Progenitor cell of endocrine pancreas (in vitro differentiated cells): Measurements from ENCODE around the gene ELAC1. TPM values are rescaled to one million over a fixed set of nuclear protein-coding genes. Genes with fewer than 3 reads are reported as not detected.

Experiments used
- DNase-seq: peaks from one replicate; pipeline ENCODE4 v3.0.0; 2021; ENCODE audit warnings: low spot score; ENCODE audit not compliant: unreplicated experiment
- H3K27ac Mint-ChIP-seq: 2 replicates; pipeline ENCODE4 v1.8.0; 2021; ENCODE audit warnings: mild to moderate bottlenecking, moderate library complexity, mixed read lengths
- H3K27me3 Mint-ChIP-seq: 2 replicates; pipeline ENCODE4 v1.8.0; 2021; ENCODE audit warnings: mixed read lengths
- H3K36me3 Mint-ChIP-seq: 2 replicates; pipeline ENCODE4 v1.8.0; 2022; ENCODE audit warnings: mixed read lengths; ENCODE audit not compliant: insufficient read depth
- H3K4me1 Mint-ChIP-seq: 2 replicates; pipeline ENCODE4 v1.8.0; 2021; ENCODE audit warnings: low read depth, mixed read lengths
- H3K4me3 Mint-ChIP-seq: 2 replicates; pipeline ENCODE4 v1.8.0; 2021; ENCODE audit warnings: low read depth, mild to moderate bottlenecking, moderate library complexity, mixed read lengths
- H3K9me3 Mint-ChIP-seq: 2 replicates; pipeline ENCODE4 v1.8.0; 2021; ENCODE audit warnings: low read depth, mixed read lengths
- total RNA-seq: library from RNA; stranded (reverse); gene quantifications from 2 replicates; pipeline ENCODE4 v1.2.1, GENCODE V29; 2021
- TF ChIP-seq, protein P1 (sequence below): fragments of 200-600 bp; sonication (generic); IDR thresholded peaks from one replicate; pipeline ENCODE4 v1.5.0; 2021; ENCODE audit warnings: antibody characterized with exemption, mild to moderate bottlenecking; ENCODE audit not compliant: unreplicated experiment

ELAC1 gene
- total RNA-seq, 1 donor from 2014 or later = 9.2 TPM

DNA sequence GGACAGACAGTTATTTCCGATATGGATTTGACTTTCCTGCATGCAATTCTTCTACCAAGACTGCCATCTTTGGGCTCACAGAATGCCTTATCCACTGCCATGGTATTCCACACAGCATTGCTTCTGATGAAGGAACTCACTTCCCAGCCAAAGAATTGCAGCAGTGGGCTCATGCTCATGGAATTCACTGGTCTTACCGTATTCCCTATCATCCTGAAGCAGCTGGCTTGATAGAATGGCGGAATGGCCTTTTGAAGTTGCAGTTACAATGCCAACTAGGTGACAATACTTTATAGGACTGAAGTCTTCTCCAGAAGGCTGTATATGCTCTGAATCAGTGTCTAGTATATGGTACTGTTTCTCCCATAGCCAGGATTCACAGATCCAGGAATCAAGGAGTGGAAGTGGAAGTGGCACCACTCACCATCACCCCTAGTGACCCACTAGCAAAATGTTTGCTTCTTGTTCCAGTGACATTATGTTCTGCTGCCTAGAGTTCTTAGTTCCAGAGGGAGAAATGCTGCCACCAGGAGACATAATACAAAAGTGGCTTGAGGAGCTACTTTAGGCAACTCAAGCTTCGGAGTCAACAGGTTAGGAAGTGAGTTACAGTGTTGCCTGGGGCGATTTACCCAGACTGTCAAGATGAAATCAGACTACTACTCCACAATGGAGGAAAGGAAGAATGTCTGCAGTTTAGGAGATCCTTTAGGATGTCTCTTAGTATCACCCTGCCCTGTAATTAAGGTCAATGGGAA lies 38.4 kb downstream of the ELAC1 start:
- Mint-ChIP-seq H3K4me3 (no peak overlapping the region), H3K9me3 (peaks cover 15% of the 10 kb centered on the region), H3K36me3 (peaks cover 10% of the 10 kb centered on the region), H3K27ac (peak overlapping the region; percentile 33), H3K27me3 (no peaks in the 10 kb centered on the region), H3K4me1 (peaks cover 39% of the 10 kb centered on the region)
- TF ChIP-seq, protein P1, sequence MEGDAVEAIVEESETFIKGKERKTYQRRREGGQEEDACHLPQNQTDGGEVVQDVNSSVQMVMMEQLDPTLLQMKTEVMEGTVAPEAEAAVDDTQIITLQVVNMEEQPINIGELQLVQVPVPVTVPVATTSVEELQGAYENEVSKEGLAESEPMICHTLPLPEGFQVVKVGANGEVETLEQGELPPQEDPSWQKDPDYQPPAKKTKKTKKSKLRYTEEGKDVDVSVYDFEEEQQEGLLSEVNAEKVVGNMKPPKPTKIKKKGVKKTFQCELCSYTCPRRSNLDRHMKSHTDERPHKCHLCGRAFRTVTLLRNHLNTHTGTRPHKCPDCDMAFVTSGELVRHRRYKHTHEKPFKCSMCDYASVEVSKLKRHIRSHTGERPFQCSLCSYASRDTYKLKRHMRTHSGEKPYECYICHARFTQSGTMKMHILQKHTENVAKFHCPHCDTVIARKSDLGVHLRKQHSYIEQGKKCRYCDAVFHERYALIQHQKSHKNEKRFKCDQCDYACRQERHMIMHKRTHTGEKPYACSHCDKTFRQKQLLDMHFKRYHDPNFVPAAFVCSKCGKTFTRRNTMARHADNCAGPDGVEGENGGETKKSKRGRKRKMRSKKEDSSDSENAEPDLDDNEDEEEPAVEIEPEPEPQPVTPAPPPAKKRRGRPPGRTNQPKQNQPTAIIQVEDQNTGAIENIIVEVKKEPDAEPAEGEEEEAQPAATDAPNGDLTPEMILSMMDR = no peak
- DNase-seq = no peak

- H3K36me3 Mint-ChIP-seq = peaks cover 4% of the 10 kb centered on the region
- H3K4me3 Mint-ChIP-seq = peak overlapping the region; percentile 15
- no peaks in the 10 kb centered on the region for H3K27me3 Mint-ChIP-seq
- TF ChIP-seq, protein P1 = no peak
- DNase-seq = no peak
- peaks cover 9% of the 10 kb centered on the region for H3K9me3 Mint-ChIP-seq
- H3K4me1 Mint-ChIP-seq = peaks cover 39% of the 10 kb centered on the region
- peak overlapping the region; percentile 92 for H3K27ac Mint-ChIP-seq
Measured at GRCh38 chr18:51006948-51007789, 39.3 kb downstream of the ELAC1 start.

DNA sequence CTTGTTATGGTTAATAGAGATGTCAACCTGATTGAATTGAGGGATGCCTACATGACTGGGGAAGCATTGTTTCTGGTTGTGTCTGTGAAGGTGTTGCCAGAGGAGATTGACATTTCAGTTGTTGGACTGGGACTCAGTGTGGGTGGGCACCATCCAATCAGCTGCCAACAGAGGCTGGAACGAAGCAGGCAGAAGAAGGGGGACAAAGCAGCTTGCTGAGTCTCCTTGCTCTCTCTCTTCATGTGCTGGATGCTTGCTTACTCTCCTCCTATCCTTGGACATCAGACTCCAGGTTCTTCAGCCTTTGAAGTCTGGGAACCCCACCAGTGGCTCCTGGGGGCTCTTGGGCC lies 39.9 kb downstream of the ELAC1 start:
- Mint-ChIP-seq H3K27me3 (no peaks in the 10 kb centered on the region), H3K4me3 (no peak overlapping the region), H3K4me1 (peaks cover 39% of the 10 kb centered on the region), H3K36me3 (peaks cover 3% of the 10 kb centered on the region), H3K9me3 (peaks cover 9% of the 10 kb centered on the region), H3K27ac (peak overlapping the region; percentile 92)
- TF ChIP-seq, protein P1 = no peak
- DNase-seq = no peak

- Mint-ChIP-seq H3K9me3 (peaks cover 3% of the 10 kb centered on the region), H3K36me3 (peaks cover 2% of the 10 kb centered on the region), H3K27me3 (no peaks in the 10 kb centered on the region), H3K4me3 (no peak overlapping the region), H3K4me1 (peaks cover 39% of the 10 kb centered on the region), H3K27ac (no peak overlapping the region)
- no peak for DNase-seq
- TF ChIP-seq, protein P1 = no peak
Measured at GRCh38 chr18:51009072-51009471, 41.2 kb downstream of the ELAC1 start.

DNA sequence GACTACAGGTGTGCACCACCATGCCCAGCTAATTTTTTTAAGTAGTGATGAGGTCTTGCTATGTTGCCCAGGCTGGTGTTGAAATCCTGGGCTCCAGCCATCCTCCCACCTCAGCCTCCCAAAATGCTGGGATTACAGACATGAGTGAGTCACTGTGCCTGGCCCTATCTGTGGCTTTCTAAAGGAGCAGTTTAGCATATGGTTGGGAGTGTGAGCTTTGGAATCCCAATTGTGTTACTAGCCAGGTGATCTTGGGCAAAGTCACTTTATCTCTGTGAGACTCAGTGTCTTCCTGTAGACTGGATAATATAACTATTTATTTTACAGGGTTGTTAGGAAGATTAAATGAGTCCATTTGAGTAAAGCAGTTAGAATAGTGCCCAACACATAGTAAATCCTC lies 42.4 kb downstream of the ELAC1 start:
- H3K9me3 Mint-ChIP-seq = peaks cover 3% of the 10 kb centered on the region
- TF ChIP-seq, protein P1 = no peak
- H3K27me3 Mint-ChIP-seq = no peaks in the 10 kb centered on the region
- peaks cover 2% of the 10 kb centered on the region for H3K36me3 Mint-ChIP-seq
- no peak for DNase-seq
- H3K27ac Mint-ChIP-seq = no peak overlapping the region
- no peak overlapping the region for H3K4me3 Mint-ChIP-seq
- H3K4me1 Mint-ChIP-seq = peaks cover 37% of the 10 kb centered on the region
